ENCODE data around the gene RXRA.
"Not testable (repeated sequence)": the region's sequence is repeated elsewhere in the genome, so short reads cannot be mapped to it uniquely, and the experiment has no call there.

Gene RXRA

GRCh38 chr9:134293031-134293521 is 33.2 kb upstream of the RXRA start:
- FAIRE-seq (no peak), DNase-seq (ENCODE audit: insufficient read length, low spot score) (no peak)

- no peak for DNase-seq (ENCODE audit: insufficient read length, low spot score)
- no peak for FAIRE-seq
Observed at GRCh38 chr9:134293611-134294152, 32.6 kb upstream of the RXRA start.

GRCh38 chr9:134294153-134295071 is 31.8 kb upstream of the RXRA start:
- FAIRE-seq: no peak

GRCh38 chr9:134295101-134295745 is 31.0 kb upstream of the RXRA start:
- FAIRE-seq: no peak
- no peak for DNase-seq (ENCODE audit: insufficient read length, low spot score)

More at GRCh38 chr9:134294153-134295071, 31.8 kb upstream of the RXRA start:
- no peak for DNase-seq (ENCODE audit: insufficient read length, low spot score)

- FAIRE-seq: no peak
- no peak for DNase-seq (ENCODE audit: insufficient read length, low spot score)
Observed at GRCh38 chr9:134295746-134296250, 30.5 kb upstream of the RXRA start.

- no peak for DNase-seq (ENCODE audit: insufficient read length, low spot score)
Observed at GRCh38 chr9:134296301-134297082, 29.8 kb upstream of the RXRA start.

GRCh38 chr9:134297083-134297410 is 29.2 kb upstream of the RXRA start:
- DNase-seq (ENCODE audit: insufficient read length, low spot score) (no peak), FAIRE-seq (no peak)

More at GRCh38 chr9:134296301-134297082, 29.8 kb upstream of the RXRA start:
- no peak for FAIRE-seq

- FAIRE-seq (no peak), DNase-seq (ENCODE audit: insufficient read length, low spot score) (no peak)
Observed at GRCh38 chr9:134297576-134297975, 28.7 kb upstream of the RXRA start.

GRCh38 chr9:134298000-134298399 is 28.3 kb upstream of the RXRA start:
- FAIRE-seq: no peak
- no peak for DNase-seq (ENCODE audit: insufficient read length, low spot score)

GRCh38 chr9:134299068-134299467 is 27.2 kb upstream of the RXRA start:
- DNase-seq (ENCODE audit: insufficient read length, low spot score) (no peak), FAIRE-seq (no peak)

- no peak for DNase-seq (ENCODE audit: insufficient read length, low spot score)
- FAIRE-seq: no peak
Observed at GRCh38 chr9:134299883-134300282, 26.4 kb upstream of the RXRA start.

- FAIRE-seq (no peak), DNase-seq (ENCODE audit: insufficient read length, low spot score) (no peak)
Observed at GRCh38 chr9:134301387-134302129, 24.7 kb upstream of the RXRA start.

- DNase-seq (ENCODE audit: insufficient read length, low spot score) (no peak), FAIRE-seq (no peak)
Observed at GRCh38 chr9:134302130-134302817, 24.0 kb upstream of the RXRA start.

- FAIRE-seq: no peak
- DNase-seq (ENCODE audit: insufficient read length, low spot score): no peak
Observed at GRCh38 chr9:134303601-134304000, 22.7 kb upstream of the RXRA start.

GRCh38 chr9:134304261-134304660 is 22.0 kb upstream of the RXRA start:
- no peak for DNase-seq (ENCODE audit: insufficient read length, low spot score)
- no peak for FAIRE-seq

GRCh38 chr9:134304690-134305089 is 21.6 kb upstream of the RXRA start:
- no peak for DNase-seq (ENCODE audit: insufficient read length, low spot score)
- no peak for FAIRE-seq

GRCh38 chr9:134305533-134305932 is 20.7 kb upstream of the RXRA start:
- DNase-seq (ENCODE audit: insufficient read length, low spot score) (no peak), FAIRE-seq (peak; percentile 97)

GRCh38 chr9:134306042-134306441 is 20.2 kb upstream of the RXRA start:
- DNase-seq (ENCODE audit: insufficient read length, low spot score); FAIRE-seq: not testable (repeated sequence)

Data from HTR-8/SVneo (cell line).